Stomach (tissue), 4 donors: Measurements from ENCODE around the gene BTBD9.

Experiments used
- CTCF ChIP-seq, 7 experiments: fragments of 450-650 bp in 4 of 7; fragments of 200-600 bp in 3 of 7; sonication (generic) in 3 of 7; IDR thresholded peaks; one replicate each; pipeline ENCODE4 v1.5.1; 2016 to 2019; ENCODE audit warnings: antibody characterized with exemption in 7 of 7, control low read depth in 2 of 7, mild to moderate bottlenecking in 1 of 7
- EP300 ChIP-seq: sonication (generic); formaldehyde crosslinking; IDR thresholded peaks from one replicate; pipeline ENCODE4 v1.6.1; 2017; ENCODE audit warnings: antibody characterized with exemption
- POLR2AphosphoS5 ChIP-seq, 3 donors: sonication (generic); formaldehyde crosslinking; IDR thresholded peaks; one replicate each; pipeline ENCODE4 v1.6.1; 2016; ENCODE audit warnings: antibody characterized with exemption in 3 of 3

- TF ChIP-seq EP300 (no peak), CTCF (IDR thresholded peaks at IDR 0.05) (no peak), POLR2AphosphoS5 (IDR thresholded peaks at IDR 0.05) (no peak)
Measured at GRCh38 chr6:38163186-38164130, 476.3 kb downstream of the BTBD9 start.
